HG03460 (cell line): ENCODE data around the gene HOXB3.
A peak's percentile ranks its signal among the peaks of the same experiment; 100 is the strongest.

Experiments used
- ATAC-seq: cut with Tn5 transposase; IDR thresholded peaks from one replicate; pipeline ENCODE4 v1.9.1; 2021; ENCODE audit not compliant: unreplicated experiment

Gene HOXB3

GRCh38 chr17:48588528-48588927 is 1.5 kb downstream of the HOXB3 start:
- ATAC-seq = no peak

- ATAC-seq = no peak
Measured at GRCh38 chr17:48588074-48588415, 2.0 kb downstream of the HOXB3 start.

GRCh38 chr17:48587276-48588073 is 2.6 kb downstream of the HOXB3 start:
- no peak for ATAC-seq

GRCh38 chr17:48586355-48587258 is 3.4 kb downstream of the HOXB3 start:
- ATAC-seq = no peak

GRCh38 chr17:48584223-48584741 is 5.8 kb downstream of the HOXB3 start:
- no peak for ATAC-seq

GRCh38 chr17:48583708-48584222 is 6.3 kb downstream of the HOXB3 start:
- ATAC-seq = no peak

GRCh38 chr17:48582750-48583069 is 7.3 kb downstream of the HOXB3 start:
- no peak for ATAC-seq

GRCh38 chr17:48579760-48580554 is 10.1 kb downstream of the HOXB3 start:
- no peak for ATAC-seq

GRCh38 chr17:48579471-48579759 is 10.6 kb downstream of the HOXB3 start:
- ATAC-seq = no peak

- ATAC-seq = peak; percentile 5
Measured at GRCh38 chr17:48578616-48579470, 11.2 kb downstream of the HOXB3 start.

- ATAC-seq = peak; percentile 57
Measured at GRCh38 chr17:48577946-48578615, 12.0 kb downstream of the HOXB3 start, which contains the start of gene HOXB4. Gene HOXB4, minus strand, starts transcription at chr17:48578350. Its CDS starts 31 bp downstream, at chr17:48578319.

GRCh38 chr17:48577330-48577945 is 12.6 kb downstream of the HOXB3 start:
- ATAC-seq = no peak

- ATAC-seq = no peak
Measured at GRCh38 chr17:48576479-48577309, 13.3 kb downstream of the HOXB3 start.

GRCh38 chr17:48575673-48576478 is 14.2 kb downstream of the HOXB3 start:
- ATAC-seq = no peak

- ATAC-seq = no peak
Measured at GRCh38 chr17:48575066-48575582, 14.9 kb downstream of the HOXB3 start.

- ATAC-seq = no peak
Measured at GRCh38 chr17:48574505-48575065, 15.5 kb downstream of the HOXB3 start.
